ENCODE measurements around the gene CDC25B.

CDC25B gene

DNA sequence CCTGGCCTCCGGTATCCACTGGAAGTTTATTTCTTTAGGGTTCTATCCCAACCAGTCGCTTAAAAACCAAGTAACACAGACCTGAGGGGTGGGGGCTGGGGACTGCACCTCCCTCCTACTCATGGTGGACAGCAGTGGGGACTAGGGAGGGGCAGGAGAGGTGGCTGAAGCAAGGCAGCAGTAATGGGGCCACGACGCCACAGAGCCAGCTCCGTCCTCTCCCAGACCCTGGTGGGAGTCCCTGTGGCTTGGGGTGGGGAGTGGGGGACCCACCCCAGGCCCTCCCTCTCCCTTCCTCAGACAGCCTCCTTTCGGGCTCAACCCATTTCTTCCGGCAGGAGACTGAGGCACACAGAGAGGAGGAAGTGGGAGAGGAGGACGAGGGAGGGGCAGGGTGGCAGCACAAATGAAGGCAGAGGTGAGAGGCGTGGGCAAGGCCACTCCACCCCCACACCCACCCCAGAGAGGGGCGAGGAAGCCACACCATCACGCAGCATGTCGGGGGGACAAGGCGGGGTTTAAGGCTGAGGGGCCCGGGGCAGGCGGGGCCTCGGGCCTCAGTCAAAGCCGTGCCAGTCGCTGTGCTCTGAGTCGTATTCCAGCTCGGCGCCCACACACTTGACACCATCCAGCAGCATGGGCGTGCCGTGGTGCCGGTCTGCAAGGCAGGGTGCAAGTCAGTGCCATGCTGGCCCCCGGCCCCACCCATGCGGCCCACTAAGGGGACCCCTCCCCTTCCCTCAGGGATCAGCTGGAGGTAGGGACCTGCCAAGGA, 42.4 kb upstream of the CDC25B start:
- H3K4me3 ChIP-seq (ENCODE audit: low read length, poor library complexity, severe bottlenecking): no peak overlapping the region
- peaks cover 8% of the 10 kb centered on the region; the same call in 1 of the 2 replicates for H3K36me3 ChIP-seq (ENCODE audit: insufficient read depth, low read length)
- no peaks in the 10 kb centered on the region for H3F3A ChIP-seq (ENCODE audit: low read depth)
- no peaks in the 10 kb centered on the region for H3K4me1 ChIP-seq (ENCODE audit: insufficient read depth, low read length, poor library complexity, severe bottlenecking)
- no peak overlapping the region for H2AFZ ChIP-seq (ENCODE audit: low read length)
- H3K9me2 ChIP-seq (replicated peaks; ENCODE audit: low read depth, low read length): no peaks in the 10 kb centered on the region
- no peaks in the 10 kb centered on the region for H3K9me3 ChIP-seq (ENCODE audit: insufficient read depth, low read depth, low read length)
- no peak overlapping the region for H3K4me2 ChIP-seq (ENCODE audit: low read depth, low read length, poor library complexity, severe bottlenecking)
- H3K79me2 ChIP-seq (ENCODE audit: insufficient read depth, low read length): no peaks in the 10 kb centered on the region
- H3K27me3 ChIP-seq (ENCODE audit: insufficient read depth, low read length, poor library complexity, severe bottlenecking): no peaks in the 10 kb centered on the region
- no peaks in the 10 kb centered on the region for H4K20me1 ChIP-seq (ENCODE audit: insufficient read depth, low read length, poor library complexity, severe bottlenecking)
- no peak overlapping the region for H3K9ac ChIP-seq (ENCODE audit: low read depth, low read length, poor library complexity, severe bottlenecking)
- TF ChIP-seq, protein P1, sequence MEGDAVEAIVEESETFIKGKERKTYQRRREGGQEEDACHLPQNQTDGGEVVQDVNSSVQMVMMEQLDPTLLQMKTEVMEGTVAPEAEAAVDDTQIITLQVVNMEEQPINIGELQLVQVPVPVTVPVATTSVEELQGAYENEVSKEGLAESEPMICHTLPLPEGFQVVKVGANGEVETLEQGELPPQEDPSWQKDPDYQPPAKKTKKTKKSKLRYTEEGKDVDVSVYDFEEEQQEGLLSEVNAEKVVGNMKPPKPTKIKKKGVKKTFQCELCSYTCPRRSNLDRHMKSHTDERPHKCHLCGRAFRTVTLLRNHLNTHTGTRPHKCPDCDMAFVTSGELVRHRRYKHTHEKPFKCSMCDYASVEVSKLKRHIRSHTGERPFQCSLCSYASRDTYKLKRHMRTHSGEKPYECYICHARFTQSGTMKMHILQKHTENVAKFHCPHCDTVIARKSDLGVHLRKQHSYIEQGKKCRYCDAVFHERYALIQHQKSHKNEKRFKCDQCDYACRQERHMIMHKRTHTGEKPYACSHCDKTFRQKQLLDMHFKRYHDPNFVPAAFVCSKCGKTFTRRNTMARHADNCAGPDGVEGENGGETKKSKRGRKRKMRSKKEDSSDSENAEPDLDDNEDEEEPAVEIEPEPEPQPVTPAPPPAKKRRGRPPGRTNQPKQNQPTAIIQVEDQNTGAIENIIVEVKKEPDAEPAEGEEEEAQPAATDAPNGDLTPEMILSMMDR (conservative IDR thresholded peaks at IDR 0.05; ENCODE audit: low read length): no peak
- TF ChIP-seq EZH2phosphoT487 (IDR thresholded peaks at IDR 0.05; ENCODE audit: borderline replicate concordance): no peak

DNA sequence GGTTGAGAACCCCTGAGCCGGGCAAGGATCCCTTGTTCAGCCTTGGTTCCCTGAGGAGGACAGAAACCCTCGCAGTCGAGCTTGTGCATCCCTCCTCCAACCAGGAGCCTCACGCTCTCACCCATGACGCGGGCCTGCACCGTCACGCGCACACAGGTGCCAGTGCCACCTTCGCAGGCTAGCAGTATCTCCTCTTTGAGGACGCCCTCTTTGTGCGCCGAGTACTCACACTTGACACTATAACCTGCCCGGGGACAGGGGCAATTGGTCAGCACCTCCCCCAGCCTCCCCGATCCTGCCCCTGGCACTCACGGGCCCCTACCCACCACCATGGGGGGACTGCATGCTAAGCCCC, 41.9 kb upstream of the CDC25B start:
- no peaks in the 10 kb centered on the region for H3K27me3 ChIP-seq (ENCODE audit: insufficient read depth, low read length, poor library complexity, severe bottlenecking)
- H3K4me3 ChIP-seq (ENCODE audit: low read length, poor library complexity, severe bottlenecking): no peak overlapping the region
- H3K9me2 ChIP-seq (replicated peaks; ENCODE audit: low read depth, low read length): no peaks in the 10 kb centered on the region
- H3K79me2 ChIP-seq (ENCODE audit: insufficient read depth, low read length): no peaks in the 10 kb centered on the region
- no peaks in the 10 kb centered on the region for H4K20me1 ChIP-seq (ENCODE audit: insufficient read depth, low read length, poor library complexity, severe bottlenecking)
- no peaks in the 10 kb centered on the region for H3K9me3 ChIP-seq (ENCODE audit: insufficient read depth, low read depth, low read length)
- peaks cover 8% of the 10 kb centered on the region; the same call in 1 of the 2 replicates for H3K36me3 ChIP-seq (ENCODE audit: insufficient read depth, low read length)
- H3K9ac ChIP-seq (ENCODE audit: low read depth, low read length, poor library complexity, severe bottlenecking): no peak overlapping the region
- H3K4me2 ChIP-seq (ENCODE audit: low read depth, low read length, poor library complexity, severe bottlenecking): no peak overlapping the region
- H2AFZ ChIP-seq (ENCODE audit: low read length): no peak overlapping the region
- H3K4me1 ChIP-seq (ENCODE audit: insufficient read depth, low read length, poor library complexity, severe bottlenecking): no peaks in the 10 kb centered on the region
- H3F3A ChIP-seq (ENCODE audit: low read depth): no peaks in the 10 kb centered on the region
- TF ChIP-seq, protein P1 (conservative IDR thresholded peaks at IDR 0.05; ENCODE audit: low read length): no peak
- no peak for TF ChIP-seq EZH2phosphoT487 (IDR thresholded peaks at IDR 0.05; ENCODE audit: borderline replicate concordance)

DNA sequence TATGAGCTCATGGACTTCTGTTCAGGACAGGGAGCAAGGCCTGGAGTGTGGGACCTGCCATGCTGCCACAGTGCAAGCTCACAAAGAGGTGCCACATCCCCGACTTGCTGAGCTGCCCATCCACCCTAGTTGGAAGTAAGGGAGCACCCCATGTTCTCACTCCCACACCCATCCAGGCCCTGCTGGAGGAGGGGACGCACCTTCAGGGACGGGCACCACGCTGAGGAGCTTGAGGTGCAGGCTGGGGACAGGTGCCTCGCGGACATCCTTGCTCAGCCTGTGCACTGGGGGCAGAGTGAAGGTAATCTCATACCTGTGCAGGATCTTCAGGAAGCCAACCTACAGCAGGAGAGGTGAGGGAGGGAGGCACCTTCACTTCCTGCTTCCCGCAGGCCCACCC, 40.8 kb upstream of the CDC25B start:
- no peaks in the 10 kb centered on the region for H3F3A ChIP-seq (ENCODE audit: low read depth)
- no peak overlapping the region for H3K9ac ChIP-seq (ENCODE audit: low read depth, low read length, poor library complexity, severe bottlenecking)
- no peaks in the 10 kb centered on the region for H3K9me2 ChIP-seq (replicated peaks; ENCODE audit: low read depth, low read length)
- H3K4me1 ChIP-seq (ENCODE audit: insufficient read depth, low read length, poor library complexity, severe bottlenecking): no peaks in the 10 kb centered on the region
- H3K4me3 ChIP-seq (ENCODE audit: low read length, poor library complexity, severe bottlenecking): no peak overlapping the region
- H4K20me1 ChIP-seq (ENCODE audit: insufficient read depth, low read length, poor library complexity, severe bottlenecking): no peaks in the 10 kb centered on the region
- no peaks in the 10 kb centered on the region for H3K27me3 ChIP-seq (ENCODE audit: insufficient read depth, low read length, poor library complexity, severe bottlenecking)
- no peaks in the 10 kb centered on the region for H3K9me3 ChIP-seq (ENCODE audit: insufficient read depth, low read depth, low read length)
- no peaks in the 10 kb centered on the region for H3K79me2 ChIP-seq (ENCODE audit: insufficient read depth, low read length)
- TF ChIP-seq, protein P1 (conservative IDR thresholded peaks at IDR 0.05; ENCODE audit: low read length): no peak
- no peak for TF ChIP-seq EZH2phosphoT487 (IDR thresholded peaks at IDR 0.05; ENCODE audit: borderline replicate concordance)
- no peak overlapping the region for H3K4me2 ChIP-seq (ENCODE audit: low read depth, low read length, poor library complexity, severe bottlenecking)
- no peak overlapping the region for H2AFZ ChIP-seq (ENCODE audit: low read length)
- peaks cover 8% of the 10 kb centered on the region; the same call in 1 of the 2 replicates for H3K36me3 ChIP-seq (ENCODE audit: insufficient read depth, low read length)
